WI38 (cell line): ENCODE data around the gene SYT7.
"Not testable (repeated sequence)": the region's sequence is repeated elsewhere in the genome, so short reads cannot be mapped to it uniquely, and the experiment has no call there.

Experiments used
- H3K4me3 ChIP-seq: 2 replicates; pipeline ENCODE4 v1.5.1; 2011; ENCODE audit warnings: low read depth, mild to moderate bottlenecking, control low read depth, low read length
- CTCF ChIP-seq: IDR thresholded peaks from 2 replicates; pipeline ENCODE4 v1.5.1; 2012; ENCODE audit warnings: low read depth, mild to moderate bottlenecking, control low read depth, low read length

SYT7 gene

GRCh38 chr11:61472282-61472681 lies 108.6 kb downstream of the SYT7 start:
- H3K4me3 ChIP-seq = no peak overlapping the region
- no peak for TF ChIP-seq CTCF

DNA sequence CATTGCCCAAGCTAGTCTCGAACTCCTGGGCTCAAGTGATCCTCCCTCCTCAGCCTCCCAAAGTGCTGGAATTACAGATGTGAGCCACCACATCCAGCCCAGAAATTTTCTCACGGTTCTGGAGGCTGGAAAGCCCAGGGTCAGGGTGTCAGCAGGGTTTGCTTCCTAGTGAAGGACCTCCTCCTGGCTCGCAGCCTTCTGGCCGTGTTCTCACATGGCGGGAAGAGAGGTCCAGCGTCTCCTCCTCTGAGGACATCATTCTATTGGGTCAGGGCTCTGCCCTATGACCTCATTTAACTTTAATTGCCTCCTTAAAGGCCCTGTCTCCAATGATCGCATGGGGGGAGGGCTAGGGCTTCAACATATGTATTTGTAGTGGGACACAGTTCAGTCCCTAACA lies 112.9 kb downstream of the SYT7 start:
- H3K4me3 ChIP-seq = no peak overlapping the region
- TF ChIP-seq CTCF = no peak

GRCh38 chr11:61467602-61468001 lies 113.3 kb downstream of the SYT7 start:
- not testable (repeated sequence) for H3K4me3 ChIP-seq
